MM.1S (cell line): ENCODE measurements around the gene ST8SIA2.

Experiments
- DNase-seq: peaks from one replicate; pipeline ENCODE4 v3.0.0-alpha.2; 2015
- H2AFZ ChIP-seq: fragments of 300-600 bp; sonication (generic); 2 replicates; pipeline ENCODE4 v1.6.0; 2016; ENCODE audit warnings: antibody characterized with exemption, low read length
- H3F3A ChIP-seq: fragments of 300-600 bp; sonication (generic); 2 replicates; pipeline ENCODE4 v1.6.1; 2016; ENCODE audit warnings: mild to moderate bottlenecking, antibody characterized with exemption, low read length, moderate library complexity, mixed read lengths; ENCODE audit not compliant: insufficient read depth
- H3K27ac ChIP-seq: fragments of 300-600 bp; sonication (generic); 2 replicates; pipeline ENCODE4 v1.5.1; 2016; ENCODE audit warnings: mild to moderate bottlenecking, low read length
- H3K27me3 ChIP-seq: fragments of 300-600 bp; sonication (generic); replicated peaks from 2 replicates; pipeline ENCODE4 v1.6.0; 2016; ENCODE audit warnings: low read length; ENCODE audit not compliant: insufficient read depth
- H3K36me3 ChIP-seq: fragments of 300-600 bp; sonication (generic); replicated peaks from 2 replicates; pipeline ENCODE4 v1.6.1; 2016; ENCODE audit warnings: mild to moderate bottlenecking, low read length, mixed read lengths; ENCODE audit not compliant: insufficient read depth
- H3K4me1 ChIP-seq: fragments of 300-600 bp; sonication (generic); 2 replicates; pipeline ENCODE4 v1.6.1; 2016; ENCODE audit warnings: low read length, mixed read lengths
- H3K4me2 ChIP-seq: fragments of 300-600 bp; sonication (generic); 2 replicates; pipeline ENCODE4 v1.6.0; 2016; ENCODE audit warnings: low read depth, low read length
- H3K4me3 ChIP-seq: fragments of 300-600 bp; sonication (generic); 2 replicates; pipeline ENCODE4 v1.5.1; 2016; ENCODE audit warnings: low read length, mixed read lengths
- H3K79me2 ChIP-seq: fragments of 300-600 bp; sonication (generic); 2 replicates; pipeline ENCODE4 v1.6.1; 2016; ENCODE audit warnings: mixed run types, low read length, mixed read lengths
- H3K9ac ChIP-seq: fragments of 300-600 bp; sonication (generic); 2 replicates; pipeline ENCODE4 v1.6.1; 2016; ENCODE audit warnings: low read length, mixed read lengths
- H3K9me2 ChIP-seq: fragments of 300-600 bp; sonication (generic); replicated peaks from 2 replicates; pipeline ENCODE4 v1.6.1; 2016; ENCODE audit warnings: mild to moderate bottlenecking, low read length, mixed read lengths; ENCODE audit not compliant: insufficient read depth
- H3K9me3 ChIP-seq: fragments of 300-600 bp; sonication (generic); replicated peaks from 2 replicates; pipeline ENCODE4 v1.6.1; 2016; ENCODE audit warnings: mild to moderate bottlenecking, low read length, mixed read lengths; ENCODE audit not compliant: insufficient read depth
- H4K20me1 ChIP-seq: fragments of 300-600 bp; sonication (generic); 2 replicates; pipeline ENCODE4 v1.6.1; 2016; ENCODE audit warnings: mild to moderate bottlenecking, low read length, moderate library complexity, mixed read lengths; ENCODE audit not compliant: insufficient read depth
- CTCF ChIP-seq: fragments of 300-600 bp; sonication (generic); IDR thresholded peaks from 2 replicates; pipeline ENCODE4 v1.5.1; 2016; ENCODE audit warnings: antibody characterized with exemption, low read length, mixed read lengths
- EZH2 ChIP-seq: fragments of 300-600 bp; sonication (generic); optimal IDR thresholded peaks from 2 replicates; pipeline ENCODE3; 2017; ENCODE audit warnings: low read depth, mild to moderate bottlenecking, antibody characterized with exemption, low read length, mixed read lengths
- EZH2phosphoT487 ChIP-seq: fragments of 300-600 bp; sonication (generic); IDR thresholded peaks from 2 replicates; pipeline ENCODE4 v1.6.1; 2018; ENCODE audit warnings: antibody characterized with exemption, low read length

The ST8SIA2 gene

DNA sequence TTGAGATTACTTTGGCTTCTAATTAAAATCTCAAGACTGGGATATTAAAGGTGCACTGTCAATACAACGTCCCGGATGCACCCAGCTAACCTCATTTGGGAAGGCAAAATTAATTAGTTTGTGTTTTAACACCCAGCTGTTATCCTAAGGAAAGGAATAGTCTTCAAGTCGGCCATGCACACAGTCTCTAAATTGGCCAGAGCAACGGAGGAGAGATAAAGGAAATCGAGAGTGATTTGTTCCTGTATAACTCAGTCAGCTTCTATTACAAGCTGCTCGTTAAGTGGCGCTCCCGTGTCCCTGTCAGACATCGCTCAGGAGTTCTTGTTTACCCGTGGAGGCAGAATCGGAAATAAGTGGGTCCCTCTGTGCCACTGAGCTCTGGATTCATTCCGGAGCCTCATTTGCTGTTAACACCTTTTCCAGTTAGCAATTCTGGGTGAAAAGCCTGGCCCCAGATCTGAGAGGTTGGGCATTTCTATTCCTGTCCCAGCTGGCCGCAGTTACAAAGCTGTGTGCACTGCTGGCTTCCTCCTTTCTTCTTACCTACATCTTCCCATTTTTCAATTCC lies 63.9 kb downstream of the ST8SIA2 start:
- TF ChIP-seq EZH2 (no peak), CTCF (no peak), EZH2phosphoT487 (no peak)
- no peak overlapping the region for H3K27ac ChIP-seq
- H3K36me3 ChIP-seq: no peaks in the 10 kb centered on the region
- no peak for DNase-seq
- no peak overlapping the region for H3K4me2 ChIP-seq
- no peaks in the 10 kb centered on the region for H3K4me1 ChIP-seq
- H3K79me2 ChIP-seq: no peaks in the 10 kb centered on the region
- H3K9me2 ChIP-seq: no peaks in the 10 kb centered on the region
- H3K9me3 ChIP-seq: no peaks in the 10 kb centered on the region
- no peak overlapping the region for H3K9ac ChIP-seq
- H3K27me3 ChIP-seq: no peaks in the 10 kb centered on the region
- no peaks in the 10 kb centered on the region for H3F3A ChIP-seq
- no peak overlapping the region for H2AFZ ChIP-seq
- H3K4me3 ChIP-seq: no peak overlapping the region
- H4K20me1 ChIP-seq: no peaks in the 10 kb centered on the region

- TF ChIP-seq EZH2 (no peak), EZH2phosphoT487 (no peak), CTCF (no peak)
- H3K27me3 ChIP-seq: no peaks in the 10 kb centered on the region
Observed at GRCh38 chr15:92460023-92460422, 66.3 kb downstream of the ST8SIA2 start.

DNA sequence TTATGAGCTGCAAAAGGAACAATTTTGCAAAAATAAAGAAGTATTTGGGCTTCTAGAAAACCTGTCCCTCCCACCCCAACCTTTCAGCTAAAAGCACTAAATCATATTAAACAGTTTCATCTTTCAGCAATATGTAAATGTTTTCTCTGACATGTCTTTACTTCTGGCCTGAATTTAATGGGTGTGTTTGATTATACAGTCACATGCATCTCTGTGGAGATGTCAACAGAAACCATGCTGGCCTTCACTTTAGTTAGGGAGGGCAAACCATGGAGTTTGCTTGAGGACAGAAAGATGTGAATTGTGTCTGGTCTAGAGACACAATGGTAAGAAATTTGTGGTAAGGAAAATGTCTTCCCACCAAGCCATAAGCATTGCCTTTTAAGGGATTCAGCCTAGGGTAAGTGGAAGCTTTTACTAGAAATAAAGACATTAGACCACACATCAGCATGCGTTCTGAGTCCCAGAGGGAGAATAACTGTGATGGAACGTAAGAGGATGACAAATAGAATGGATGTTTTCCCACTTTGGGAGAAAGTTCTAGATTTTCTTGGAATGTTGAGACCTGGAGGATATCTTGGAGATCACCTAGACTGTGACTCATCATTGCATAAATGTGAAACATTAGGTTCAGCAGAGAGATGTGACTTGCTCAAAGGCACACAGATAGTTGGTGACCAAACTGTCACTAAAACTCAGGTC lies 68.9 kb downstream of the ST8SIA2 start:
- Histone ChIP-seq H3K27ac (no peak overlapping the region), H3K36me3 (no peaks in the 10 kb centered on the region), H3K4me1 (no peaks in the 10 kb centered on the region), H4K20me1 (no peaks in the 10 kb centered on the region), H3K9me2 (no peaks in the 10 kb centered on the region), H3K9me3 (no peaks in the 10 kb centered on the region), H2AFZ (no peak overlapping the region), H3K27me3 (no peaks in the 10 kb centered on the region), H3K4me2 (no peak overlapping the region), H3K9ac (no peak overlapping the region), H3F3A (no peaks in the 10 kb centered on the region), H3K4me3 (no peak overlapping the region), H3K79me2 (no peaks in the 10 kb centered on the region)
- no peak for TF ChIP-seq CTCF
- no peak for TF ChIP-seq EZH2
- no peak for TF ChIP-seq EZH2phosphoT487
- DNase-seq: no peak

More at GRCh38 chr15:92460023-92460422, 66.3 kb downstream of the ST8SIA2 start:
- Histone ChIP-seq H3K9me3 (no peaks in the 10 kb centered on the region), H3K36me3 (no peaks in the 10 kb centered on the region), H3K79me2 (no peaks in the 10 kb centered on the region), H3F3A (no peaks in the 10 kb centered on the region), H3K9me2 (no peaks in the 10 kb centered on the region), H3K4me1 (no peaks in the 10 kb centered on the region), H3K9ac (no peak overlapping the region), H3K4me2 (no peak overlapping the region), H3K4me3 (no peak overlapping the region), H4K20me1 (no peaks in the 10 kb centered on the region), H2AFZ (no peak overlapping the region), H3K27ac (no peak overlapping the region)
- DNase-seq: no peak
